GM19193 (cell line): ENCODE data around the gene SPARCL1.

ENCODE experiments used
- POLR2A ChIP-seq: IDR thresholded peaks from 4 replicates; pipeline ENCODE4 v1.6.1; 2011; ENCODE audit not compliant: insufficient read depth, insufficient read length; ENCODE audit errors: extremely low read depth

The SPARCL1 gene

GRCh38 chr4:87547016-87547708 is 18.0 kb upstream of the SPARCL1 start:
- no peak for TF ChIP-seq POLR2A

- TF ChIP-seq POLR2A: no peak
Observed at GRCh38 chr4:87545052-87545451, 15.9 kb upstream of the SPARCL1 start.

GRCh38 chr4:87543835-87544461 is 14.8 kb upstream of the SPARCL1 start:
- no peak for TF ChIP-seq POLR2A

GRCh38 chr4:87542734-87543312 is 13.6 kb upstream of the SPARCL1 start:
- TF ChIP-seq POLR2A: no peak

GRCh38 chr4:87541956-87542709 is 13.0 kb upstream of the SPARCL1 start:
- no peak for TF ChIP-seq POLR2A

- TF ChIP-seq POLR2A: no peak
Observed at GRCh38 chr4:87541521-87541920, 12.3 kb upstream of the SPARCL1 start.

GRCh38 chr4:87540146-87541058 is 11.2 kb upstream of the SPARCL1 start:
- TF ChIP-seq POLR2A: no peak

- TF ChIP-seq POLR2A: no peak
Observed at GRCh38 chr4:87532907-87533306, 3.7 kb upstream of the SPARCL1 start.

GRCh38 chr4:87532109-87532508 is 2.9 kb upstream of the SPARCL1 start:
- no peak for TF ChIP-seq POLR2A

GRCh38 chr4:87531621-87532020 is 2.4 kb upstream of the SPARCL1 start:
- no peak for TF ChIP-seq POLR2A

- TF ChIP-seq POLR2A: no peak
Observed at GRCh38 chr4:87530868-87531267, 1.7 kb upstream of the SPARCL1 start.

- TF ChIP-seq POLR2A: no peak
Observed at GRCh38 chr4:87530229-87530628, 1.1 kb upstream of the SPARCL1 start.

- TF ChIP-seq POLR2A: no peak
Observed at GRCh38 chr4:87527431-87528220, 1.6 kb downstream of the SPARCL1 start.
